Measurements from ENCODE around the gene WIPF1.

The WIPF1 gene

GRCh38 chr2:174595116-174595809, 2.3 kb downstream of the WIPF1 start:
- DNase-seq: no peak

- DNase-seq: no peak
Observed at GRCh38 chr2:174594456-174594855, 3.1 kb downstream of the WIPF1 start.

GRCh38 chr2:174593574-174594203, 3.9 kb downstream of the WIPF1 start:
- DNase-seq: no peak

- no peak for DNase-seq
Observed at GRCh38 chr2:174593041-174593440, 4.6 kb downstream of the WIPF1 start.

GRCh38 chr2:174591740-174592139, 5.9 kb downstream of the WIPF1 start:
- no peak for DNase-seq

GRCh38 chr2:174590928-174591648, 6.5 kb downstream of the WIPF1 start:
- no peak for DNase-seq

GRCh38 chr2:174590346-174590745, 7.3 kb downstream of the WIPF1 start:
- DNase-seq: no peak

- DNase-seq: no peak
Observed at GRCh38 chr2:174589334-174589733, 8.3 kb downstream of the WIPF1 start.

GRCh38 chr2:174588463-174588862, 9.1 kb downstream of the WIPF1 start:
- DNase-seq: no peak

- DNase-seq: no peak
Observed at GRCh38 chr2:174587579-174587978, 10.0 kb downstream of the WIPF1 start.

GRCh38 chr2:174586418-174587295, 10.9 kb downstream of the WIPF1 start:
- no peak for DNase-seq

GRCh38 chr2:174585657-174586252, 11.8 kb downstream of the WIPF1 start:
- no peak for DNase-seq

- no peak for DNase-seq
Observed at GRCh38 chr2:174585146-174585545, 12.5 kb downstream of the WIPF1 start.

GRCh38 chr2:174581491-174581890, 16.1 kb downstream of the WIPF1 start:
- no peak for DNase-seq

- DNase-seq: no peak
Observed at GRCh38 chr2:174580951-174581350, 16.7 kb downstream of the WIPF1 start.

- DNase-seq: no peak
Observed at GRCh38 chr2:174577967-174578589, 19.5 kb downstream of the WIPF1 start.

- no peak for DNase-seq
Observed at GRCh38 chr2:174575124-174575776, 22.4 kb downstream of the WIPF1 start.

- DNase-seq: no peak
Observed at GRCh38 chr2:174574657-174575056, 22.9 kb downstream of the WIPF1 start.

GRCh38 chr2:174573621-174574081, 24.0 kb downstream of the WIPF1 start:
- DNase-seq: no peak

GRCh38 chr2:174572556-174572955, 25.0 kb downstream of the WIPF1 start:
- no peak for DNase-seq

GRCh38 chr2:174571669-174572323, 25.8 kb downstream of the WIPF1 start:
- no peak for DNase-seq

Data from NCI-H1105 treated with DMSO at 0.1 percent for 48 hours (cell line).